WTC11 (cell line): ENCODE measurements around the gene EYA2. TPM values are rescaled to one million over a fixed set of nuclear protein-coding genes. Genes with fewer than 3 reads are reported as not detected.

Source experiments
- ATAC-seq: fragments of 200-7000 bp; cut with Tn5 transposase; 2 replicates; pipeline ENCODE4 v1.10.0; 2021; ENCODE audit warnings: mild to moderate bottlenecking, moderate library complexity
- CTCF ChIA-PET: fragments of 300-600 bp; sonication (Branson Sonifier 250); formaldehyde crosslinking; loops from one replicate; lab custom pipeline; 2021; ENCODE audit warnings: antibody characterized with exemption; lab: Charles Lee
- POLR2A ChIA-PET: fragments of 350-600 bp; sonication (Branson Sonifier 250); formaldehyde crosslinking; loops from one replicate; lab custom pipeline; 2021; ENCODE audit warnings: antibody characterized with exemption; lab: Charles Lee
- DNase-seq: peaks from one replicate; pipeline ENCODE4 v3.0.0; 2021; ENCODE audit warnings: low spot score
- H3K27ac Mint-ChIP-seq: 2 replicates; pipeline ENCODE4 v1.8.0; 2021; ENCODE audit warnings: mixed read lengths
- H3K27me3 Mint-ChIP-seq: 2 replicates; pipeline ENCODE4 v1.8.0; 2021; ENCODE audit warnings: low read depth, mild to moderate bottlenecking, moderate library complexity, mixed read lengths
- H3K36me3 Mint-ChIP-seq: 2 replicates; pipeline ENCODE4 v1.8.0; 2021; ENCODE audit warnings: mixed read lengths
- H3K4me1 Mint-ChIP-seq: 2 replicates; pipeline ENCODE4 v1.8.0; 2022; ENCODE audit warnings: mixed read lengths
- H3K4me3 Mint-ChIP-seq: 2 replicates; pipeline ENCODE4 v1.8.0; 2021; ENCODE audit warnings: mild to moderate bottlenecking, moderate library complexity, mixed read lengths
- H3K9me3 Mint-ChIP-seq: 2 replicates; pipeline ENCODE4 v1.8.0; 2021; ENCODE audit warnings: mixed read lengths
- AR ChIP-seq: fragments of 250-450 bp; sonication (Bioruptor Pico); IDR thresholded peaks from 2 replicates; pipeline ENCODE4 v1.9.0; 2021; ENCODE audit warnings: mild to moderate bottlenecking
- ATF1 ChIP-seq: sonication (generic); formaldehyde crosslinking; IDR thresholded peaks from 2 replicates; pipeline ENCODE4 v1.8.1; 2023; ENCODE audit warnings: mild to moderate bottlenecking, moderate library complexity, missing genetic modification reagents
- ATF6 ChIP-seq: sonication (generic); formaldehyde crosslinking; IDR thresholded peaks from 2 replicates; pipeline ENCODE4 v1.8.1; 2023; ENCODE audit warnings: mild to moderate bottlenecking, missing genetic modification reagents
- E2F5 ChIP-seq: sonication (generic); formaldehyde crosslinking; IDR thresholded peaks from 2 replicates; pipeline ENCODE4 v1.8.1; 2022; ENCODE audit warnings: mild to moderate bottlenecking, moderate library complexity, missing genetic modification reagents
- ERG ChIP-seq: fragments of 250-450 bp; sonication (Bioruptor Pico); IDR thresholded peaks from 2 replicates; pipeline ENCODE4 v1.8.0; 2021; ENCODE audit warnings: mild to moderate bottlenecking
- ESRRA ChIP-seq: sonication (generic); formaldehyde crosslinking; IDR thresholded peaks from 2 replicates; pipeline ENCODE4 v1.8.1; 2022; ENCODE audit warnings: mild to moderate bottlenecking, missing genetic modification reagents, borderline replicate concordance
- IRF2 ChIP-seq: sonication (generic); formaldehyde crosslinking; IDR thresholded peaks from 2 replicates; pipeline ENCODE4 v1.8.0; 2022; ENCODE audit warnings: low read depth, missing genetic modification reagents, borderline replicate concordance
- JAZF1 ChIP-seq: fragments of 250-450 bp; sonication (Bioruptor Pico); IDR thresholded peaks from 2 replicates; pipeline ENCODE4 v1.9.0; 2021; ENCODE audit warnings: moderate library complexity, mild to moderate bottlenecking, inconsistent platforms
- JUN ChIP-seq: sonication (generic); formaldehyde crosslinking; IDR thresholded peaks from 2 replicates; pipeline ENCODE4 v1.8.0; 2023; ENCODE audit warnings: mild to moderate bottlenecking, missing genetic modification reagents
- MAX ChIP-seq: sonication (generic); formaldehyde crosslinking; IDR thresholded peaks from 2 replicates; pipeline ENCODE4 v1.8.0; 2022; ENCODE audit warnings: mild to moderate bottlenecking, missing genetic modification reagents
- MYBL2 ChIP-seq: sonication (generic); formaldehyde crosslinking; IDR thresholded peaks from 2 replicates; pipeline ENCODE4 v1.8.1; 2023; ENCODE audit warnings: mild to moderate bottlenecking, moderate library complexity, missing genetic modification reagents
- NFYB ChIP-seq: sonication (generic); formaldehyde crosslinking; conservative IDR thresholded peaks from 2 replicates; pipeline ENCODE4 v1.8.0; 2022; ENCODE audit warnings: low read depth, missing genetic modification reagents
- NR1H2 ChIP-seq: sonication (generic); formaldehyde crosslinking; IDR thresholded peaks from 2 replicates; pipeline ENCODE4 v1.9.0; 2021; ENCODE audit warnings: mild to moderate bottlenecking, moderate library complexity, missing genetic modification reagents
- NR2C2 ChIP-seq: sonication (generic); formaldehyde crosslinking; IDR thresholded peaks from 2 replicates; pipeline ENCODE4 v1.8.0; 2022; ENCODE audit warnings: mild to moderate bottlenecking, missing genetic modification reagents
- NR3C1 ChIP-seq: sonication (generic); formaldehyde crosslinking; conservative IDR thresholded peaks from 2 replicates; pipeline ENCODE4 v1.8.1; 2023; ENCODE audit warnings: low read depth, mild to moderate bottlenecking, missing genetic modification reagents
- SMAD4 ChIP-seq: sonication (generic); formaldehyde crosslinking; IDR thresholded peaks from 2 replicates; pipeline ENCODE4 v1.8.0; 2022; ENCODE audit warnings: mild to moderate bottlenecking, missing genetic modification reagents
- USF2 ChIP-seq: sonication (generic); formaldehyde crosslinking; IDR thresholded peaks from 2 replicates; pipeline ENCODE4 v1.8.1; 2023; ENCODE audit warnings: mild to moderate bottlenecking, missing genetic modification reagents, moderate library complexity
- ZNF121 ChIP-seq: sonication (generic); formaldehyde crosslinking; IDR thresholded peaks from 2 replicates; pipeline ENCODE4 v1.8.0; 2023; ENCODE audit warnings: missing genetic modification reagents
- ZNF219 ChIP-seq: sonication (generic); formaldehyde crosslinking; IDR thresholded peaks from 2 replicates; pipeline ENCODE4 v1.8.0; 2023; ENCODE audit warnings: missing genetic modification reagents, mild to moderate bottlenecking, borderline replicate concordance
- ZNF263 ChIP-seq: sonication (generic); formaldehyde crosslinking; IDR thresholded peaks from 2 replicates; pipeline ENCODE4 v1.8.1; 2022; ENCODE audit warnings: low read depth, mild to moderate bottlenecking, moderate library complexity, missing genetic modification reagents
- ZNF396 ChIP-seq: fragments of 250-450 bp; sonication (Bioruptor Pico); IDR thresholded peaks from 2 replicates; pipeline ENCODE4 v1.8.0; 2021; ENCODE audit warnings: mild to moderate bottlenecking, moderate library complexity, borderline replicate concordance
- ZNF425 ChIP-seq: fragments of 250-450 bp; sonication (Bioruptor Pico); conservative IDR thresholded peaks from 2 replicates; pipeline ENCODE4 v1.9.0; 2021; ENCODE audit warnings: mild to moderate bottlenecking
- total RNA-seq: library from RNA; stranded (reverse); gene quantifications from 3 replicates; pipeline ENCODE4 v1.2.3, GENCODE V29; 2021

The EYA2 gene
- total RNA-seq, 1 experiment from 2014 or later, result 1.5 TPM

- TF ChIP-seq ATF1 (no peak), MYBL2 (CRISPR knock-in tag) (no peak), ZNF121 (no peak), AR (CRISPR knock-in tag) (no peak), NR2C2 (CRISPR knock-in tag) (no peak), ATF6 (CRISPR knock-in tag) (no peak), NFYB (CRISPR knock-in tag) (no peak), NR1H2 (CRISPR knock-in tag) (no peak)
- TF ChIP-seq, all 79 proteins: peak for 0
Measured at GRCh38 chr20:46857061-46857831, 37.4 kb upstream of the EYA2 start (continued).

- H3K36me3 Mint-ChIP-seq, result peaks cover 4% of the 10 kb centered on the region
- H3K9me3 Mint-ChIP-seq, result peaks cover 14% of the 10 kb centered on the region
- DNase-seq (no peak), ATAC-seq (no peak)
- no peaks in the 10 kb centered on the region for H3K27me3 Mint-ChIP-seq
- H3K27ac Mint-ChIP-seq, result no peak overlapping the region
- POLR2A ChIA-PET, result interaction anchor here (0.6 kb wide), 1 partner anchor 256 kb away, joined by 9 read pairs; no protein-coding TSS in a partner anchor
- H3K4me3 Mint-ChIP-seq, result no peak overlapping the region
- CTCF ChIA-PET, result interaction anchor here (0.6 to 1.6 kb wide), 3 partner anchors 112 to 481 kb away, joined by 3 to 5 read pairs (median 5); no protein-coding TSS in a partner anchor
- peaks cover 4% of the 10 kb centered on the region; the same call in 1 of the 2 replicates for H3K4me1 Mint-ChIP-seq
- TF ChIP-seq SMAD4 (CRISPR knock-in tag) (no peak), ZNF263 (no peak), IRF2 (CRISPR knock-in tag) (no peak), ZNF396 (CRISPR knock-in tag) (no peak), MAX (CRISPR knock-in tag) (no peak), NR3C1 (no peak), ESRRA (CRISPR knock-in tag) (no peak), MYBL2 (CRISPR knock-in tag) (no peak), JAZF1 (CRISPR knock-in tag) (no peak), ERG (CRISPR knock-in tag) (no peak), JUN (CRISPR knock-in tag) (no peak), ZNF425 (CRISPR knock-in tag) (no peak), ZNF219 (no peak), USF2 (CRISPR knock-in tag) (no peak), AR (CRISPR knock-in tag) (no peak), E2F5 (CRISPR knock-in tag) (no peak)
Measured at GRCh38 chr20:46865824-46866223, 28.8 kb upstream of the EYA2 start.
